Measurements from ENCODE around the gene MTRR. TPM values are rescaled to one million over a fixed set of nuclear protein-coding genes. Genes with fewer than 3 reads are reported as not detected.
"Not testable (repeated sequence)": the region's sequence is repeated elsewhere in the genome, so short reads cannot be mapped to it uniquely, and the experiment has no call there.

Gene MTRR
- total RNA-seq, 1 experiment from 2014 or later: 31.2 TPM

- Histone ChIP-seq H3K36me3 (replicated peaks; ENCODE audit: control insufficient read depth, insufficient read depth, low read length) (peaks cover 32% of the 10 kb centered on the region), H3K4me3 (ENCODE audit: insufficient read depth, low read depth, low read length) (no peak overlapping the region), H3K27me3 (ENCODE audit: control insufficient read depth, insufficient read depth, low read length) (no peaks in the 10 kb centered on the region)
- DNase-seq: peak; percentile 22
These were observed 28.2 kb downstream of the MTRR start for GRCh38 chr5:7897014-7897600.

GRCh38 chr5:7902201-7902600, 33.3 kb downstream of the MTRR start:
- Histone ChIP-seq H3K36me3 (replicated peaks; ENCODE audit: control insufficient read depth, insufficient read depth, low read length) (peaks cover 13% of the 10 kb centered on the region), H3K4me3 (ENCODE audit: insufficient read depth, low read depth, low read length) (no peak overlapping the region), H3K27me3 (ENCODE audit: control insufficient read depth, insufficient read depth, low read length) (no peaks in the 10 kb centered on the region)
- DNase-seq: no peak

- DNase-seq: no peak
- H3K36me3 ChIP-seq (replicated peaks; ENCODE audit: control insufficient read depth, insufficient read depth, low read length): peaks cover 11% of the 10 kb centered on the region
- H3K27me3 ChIP-seq (ENCODE audit: control insufficient read depth, insufficient read depth, low read length): no peaks in the 10 kb centered on the region
- no peak overlapping the region for H3K4me3 ChIP-seq (ENCODE audit: insufficient read depth, low read depth, low read length)
These were observed 34.0 kb downstream of the MTRR start for GRCh38 chr5:7902666-7903625.

GRCh38 chr5:7904170-7904569, 35.2 kb downstream of the MTRR start:
- Histone ChIP-seq H3K4me3 (ENCODE audit: insufficient read depth, low read depth, low read length) (no peak overlapping the region), H3K27me3 (ENCODE audit: control insufficient read depth, insufficient read depth, low read length) (no peaks in the 10 kb centered on the region), H3K36me3 (replicated peaks; ENCODE audit: control insufficient read depth, insufficient read depth, low read length) (peaks cover 6% of the 10 kb centered on the region)
- no peak for DNase-seq

GRCh38 chr5:7907612-7908011, 38.7 kb downstream of the MTRR start:
- Histone ChIP-seq H3K4me3 (ENCODE audit: insufficient read depth, low read depth, low read length) (no peak overlapping the region), H3K36me3 (replicated peaks; ENCODE audit: control insufficient read depth, insufficient read depth, low read length) (no peaks in the 10 kb centered on the region), H3K27me3 (ENCODE audit: control insufficient read depth, insufficient read depth, low read length) (no peaks in the 10 kb centered on the region)
- no peak for DNase-seq

GRCh38 chr5:7908317-7908716, 39.4 kb downstream of the MTRR start:
- Histone ChIP-seq H3K27me3 (ENCODE audit: control insufficient read depth, insufficient read depth, low read length) (no peaks in the 10 kb centered on the region), H3K36me3 (replicated peaks; ENCODE audit: control insufficient read depth, insufficient read depth, low read length) (no peaks in the 10 kb centered on the region), H3K4me3 (ENCODE audit: insufficient read depth, low read depth, low read length) (no peak overlapping the region)
- no peak for DNase-seq

- no peak for DNase-seq
- no peak overlapping the region for H3K4me3 ChIP-seq (ENCODE audit: insufficient read depth, low read depth, low read length)
- H3K27me3 ChIP-seq (ENCODE audit: control insufficient read depth, insufficient read depth, low read length): no peaks in the 10 kb centered on the region
- no peaks in the 10 kb centered on the region for H3K36me3 ChIP-seq (replicated peaks; ENCODE audit: control insufficient read depth, insufficient read depth, low read length)
These were observed 41.9 kb downstream of the MTRR start for GRCh38 chr5:7910738-7911428.

- H3K4me3 ChIP-seq (ENCODE audit: insufficient read depth, low read depth, low read length); H3K36me3 ChIP-seq (replicated peaks; ENCODE audit: control insufficient read depth, insufficient read depth, low read length); H3K27me3 ChIP-seq (ENCODE audit: control insufficient read depth, insufficient read depth, low read length); DNase-seq: not testable (repeated sequence)
These were observed 42.5 kb downstream of the MTRR start for GRCh38 chr5:7911429-7911771.

GRCh38 chr5:7916171-7916804, 47.3 kb downstream of the MTRR start:
- no peak for DNase-seq
- Histone ChIP-seq H3K4me3 (ENCODE audit: insufficient read depth, low read depth, low read length) (no peak overlapping the region), H3K36me3 (replicated peaks; ENCODE audit: control insufficient read depth, insufficient read depth, low read length) (no peaks in the 10 kb centered on the region), H3K27me3 (ENCODE audit: control insufficient read depth, insufficient read depth, low read length) (no peaks in the 10 kb centered on the region)

GRCh38 chr5:7917130-7918123, 48.5 kb downstream of the MTRR start:
- Histone ChIP-seq H3K4me3 (ENCODE audit: insufficient read depth, low read depth, low read length) (no peak overlapping the region), H3K27me3 (ENCODE audit: control insufficient read depth, insufficient read depth, low read length) (no peaks in the 10 kb centered on the region), H3K36me3 (replicated peaks; ENCODE audit: control insufficient read depth, insufficient read depth, low read length) (no peaks in the 10 kb centered on the region)
- DNase-seq: no peak

- DNase-seq: no peak
- H3K27me3 ChIP-seq (ENCODE audit: control insufficient read depth, insufficient read depth, low read length): no peaks in the 10 kb centered on the region
- H3K36me3 ChIP-seq (replicated peaks; ENCODE audit: control insufficient read depth, insufficient read depth, low read length): no peaks in the 10 kb centered on the region
- H3K4me3 ChIP-seq (ENCODE audit: insufficient read depth, low read depth, low read length): no peak overlapping the region
These were observed 57.2 kb downstream of the MTRR start for GRCh38 chr5:7925961-7926695.

- Histone ChIP-seq H3K36me3 (replicated peaks; ENCODE audit: control insufficient read depth, insufficient read depth, low read length) (no peaks in the 10 kb centered on the region), H3K4me3 (ENCODE audit: insufficient read depth, low read depth, low read length) (no peak overlapping the region)
These were observed 57.8 kb downstream of the MTRR start for GRCh38 chr5:7926720-7927119.

More at GRCh38 chr5:7926720-7927119, 57.8 kb downstream of the MTRR start:
- DNase-seq: no peak
- H3K27me3 ChIP-seq (ENCODE audit: control insufficient read depth, insufficient read depth, low read length): no peaks in the 10 kb centered on the region

All from H7 (cell line).